Activated CD4-positive, alpha-beta memory T cell treated with anti-CD3 and anti-CD28 coated beads for 36 hours (primary cell): ENCODE data around the gene AK8. TPM values are rescaled to one million over a fixed set of nuclear protein-coding genes. Genes with fewer than 3 reads are reported as not detected.

Experiments
- CTCF ChIA-PET: fragments of 350-600 bp; sonication (Branson Sonifier 250); formaldehyde crosslinking; loops from one replicate; lab custom pipeline; 2021; ENCODE audit warnings: antibody characterized with exemption, inconsistent platforms; lab: Charles Lee
- POLR2A ChIA-PET: fragments of 350-600 bp; sonication (Branson Sonifier 250); formaldehyde crosslinking; loops from one replicate; lab custom pipeline; 2021; ENCODE audit warnings: antibody characterized with exemption; lab: Charles Lee
- DNase-seq: peaks from one replicate; pipeline ENCODE4 v3.0.0-alpha.2; 2020
- H3K27ac Mint-ChIP-seq: one replicate; pipeline ENCODE4 v1.8.0; 2021; ENCODE audit warnings: mixed read lengths
- H3K27me3 Mint-ChIP-seq: one replicate; pipeline ENCODE4 v1.8.0; 2021; ENCODE audit warnings: mixed read lengths
- H3K36me3 Mint-ChIP-seq: one replicate; pipeline ENCODE4 v1.8.0; 2021; ENCODE audit warnings: mixed read lengths
- H3K4me1 Mint-ChIP-seq: one replicate; pipeline ENCODE4 v1.8.0; 2021; ENCODE audit warnings: low read depth, mixed read lengths
- H3K4me3 Mint-ChIP-seq: one replicate; pipeline ENCODE4 v1.8.0; 2021; ENCODE audit warnings: mild to moderate bottlenecking, mixed read lengths
- H3K9me3 Mint-ChIP-seq: one replicate; pipeline ENCODE4 v1.8.0; 2021; ENCODE audit warnings: mixed read lengths
- intact Hi-C: fragments of 100-400 bp; cut with micrococcal nuclease; formaldehyde crosslinking; loops from one replicate; pipeline ENCODE4 v1.15.1; 2023
- total RNA-seq, 2 experiments: library from RNA; stranded (reverse); gene quantifications; one replicate each; pipeline ENCODE4 v1.2.3, GENCODE V29; 2021

The AK8 gene, protein sequence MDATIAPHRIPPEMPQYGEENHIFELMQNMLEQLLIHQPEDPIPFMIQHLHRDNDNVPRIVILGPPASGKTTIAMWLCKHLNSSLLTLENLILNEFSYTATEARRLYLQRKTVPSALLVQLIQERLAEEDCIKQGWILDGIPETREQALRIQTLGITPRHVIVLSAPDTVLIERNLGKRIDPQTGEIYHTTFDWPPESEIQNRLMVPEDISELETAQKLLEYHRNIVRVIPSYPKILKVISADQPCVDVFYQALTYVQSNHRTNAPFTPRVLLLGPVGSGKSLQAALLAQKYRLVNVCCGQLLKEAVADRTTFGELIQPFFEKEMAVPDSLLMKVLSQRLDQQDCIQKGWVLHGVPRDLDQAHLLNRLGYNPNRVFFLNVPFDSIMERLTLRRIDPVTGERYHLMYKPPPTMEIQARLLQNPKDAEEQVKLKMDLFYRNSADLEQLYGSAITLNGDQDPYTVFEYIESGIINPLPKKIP
- total RNA-seq, result under 1 TPM; 0.10 to 0.39 TPM

GRCh38 chr9:132877824-132878694 is at the start of gene AK8:
TSS of gene AK8 (minus strand) at chr9:132878284. CDS start at chr9:132878255, 29 bp downstream.
- peaks cover 25% of the 10 kb centered on the region for H3K4me1 Mint-ChIP-seq
- POLR2A ChIA-PET, result interaction anchor here (0.6 to 1.3 kb wide), 2 partner anchors 62 to 208 kb away, joined by 4 to 5 read pairs; partner anchors contain the start of genes DDX31 and GTF3C4
- peak; percentile 83 for DNase-seq
- no peaks in the 10 kb centered on the region for H3K36me3 Mint-ChIP-seq
- CTCF ChIA-PET, result interaction anchor here (1.0 to 1.6 kb wide), 5 partner anchors 22 to 144 kb away, joined by 3 to 7 read pairs (median 3); no protein-coding TSS in a partner anchor
- H3K27ac Mint-ChIP-seq, result peak within 1 kb of the TSS; percentile 8
- peak within 1 kb of the TSS; percentile 73 for H3K4me3 Mint-ChIP-seq
- H3K9me3 Mint-ChIP-seq, result no peaks in the 10 kb centered on the region
- no peaks in the 10 kb centered on the region for H3K27me3 Mint-ChIP-seq
- intact Hi-C loops, result loop anchor here (2.0 kb wide), 1 partner anchor 67 kb away; the partner anchor contains the start of gene TSC1

GRCh38 chr9:132927704-132928103 is 49.6 kb upstream of the AK8 start:
- ChIA-PET POLR2A (no interaction called here), CTCF (interaction anchor here (1.2 kb wide), 1 partner anchor 26 kb away, joined by 4 read pairs; no protein-coding TSS in a partner anchor)
- intact Hi-C loops, result no loop called here
- H3K9me3 Mint-ChIP-seq, result no peaks in the 10 kb centered on the region
- H3K4me1 Mint-ChIP-seq, result no peaks in the 10 kb centered on the region
- no peak for DNase-seq
- H3K27ac Mint-ChIP-seq, result no peak overlapping the region
- no peak overlapping the region for H3K4me3 Mint-ChIP-seq
- peaks cover 30% of the 10 kb centered on the region for H3K36me3 Mint-ChIP-seq
- H3K27me3 Mint-ChIP-seq, result no peaks in the 10 kb centered on the region

- Mint-ChIP-seq H3K27me3 (no peaks in the 10 kb centered on the region), H3K27ac (no peak overlapping the region), H3K9me3 (no peaks in the 10 kb centered on the region), H3K36me3 (peaks cover 43% of the 10 kb centered on the region), H3K4me3 (no peak overlapping the region), H3K4me1 (no peaks in the 10 kb centered on the region)
- POLR2A ChIA-PET, result interaction anchor here (0.6 kb wide), 1 partner anchor 7 kb away, joined by 3 read pairs; no protein-coding TSS in a partner anchor
- no peak for DNase-seq
- intact Hi-C loops, result no loop called here
- CTCF ChIA-PET, result no interaction called here
Observed at GRCh38 chr9:132923346-132923902, 45.3 kb upstream of the AK8 start.

GRCh38 chr9:132919614-132920268 is 41.7 kb upstream of the AK8 start:
- Mint-ChIP-seq H3K36me3 (peaks cover 42% of the 10 kb centered on the region), H3K27ac (no peak overlapping the region)

DNA sequence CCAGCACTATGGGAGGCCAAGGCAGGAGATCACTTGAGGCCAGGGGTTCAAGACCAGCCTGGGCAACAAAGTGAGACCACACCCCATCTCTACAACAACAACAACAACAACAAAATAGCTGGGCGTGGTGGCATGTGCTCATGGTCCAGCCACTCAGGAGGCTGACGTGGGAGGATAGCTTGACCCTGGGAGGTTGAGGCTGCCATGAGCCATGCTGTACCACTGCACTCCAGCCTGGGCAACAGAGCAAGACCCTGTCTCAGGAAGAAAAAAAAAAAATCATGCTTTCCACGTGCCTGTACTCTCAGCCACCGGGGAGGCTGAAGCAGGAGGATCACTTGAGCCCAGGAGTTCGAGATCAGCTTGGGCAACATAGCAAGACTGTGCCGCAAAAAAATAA is 36.8 kb upstream of the AK8 start:
- CTCF ChIA-PET, result interaction anchor here (0.6 to 1.0 kb wide), 2 partner anchors 13 to 260 kb away, joined by 3 read pairs; no protein-coding TSS in a partner anchor
- Mint-ChIP-seq H3K4me1 (no peaks in the 10 kb centered on the region), H3K4me3 (no peak overlapping the region), H3K36me3 (peaks cover 39% of the 10 kb centered on the region), H3K9me3 (no peaks in the 10 kb centered on the region), H3K27ac (no peak overlapping the region), H3K27me3 (no peaks in the 10 kb centered on the region)
- intact Hi-C loops, result no loop called here
- DNase-seq, result no peak
- POLR2A ChIA-PET, result no interaction called here

More at GRCh38 chr9:132919614-132920268, 41.7 kb upstream of the AK8 start:
- Mint-ChIP-seq H3K4me3 (no peak overlapping the region), H3K4me1 (no peaks in the 10 kb centered on the region), H3K9me3 (no peaks in the 10 kb centered on the region), H3K27me3 (no peaks in the 10 kb centered on the region)
- ChIA-PET CTCF (interaction anchor here (2.1 to 3.7 kb wide), 2 partner anchors 18 to 102 kb away, joined by 4 to 20 read pairs; no protein-coding TSS in a partner anchor), POLR2A (no interaction called here)
- intact Hi-C loops, result no loop called here
- DNase-seq, result no peak

DNA sequence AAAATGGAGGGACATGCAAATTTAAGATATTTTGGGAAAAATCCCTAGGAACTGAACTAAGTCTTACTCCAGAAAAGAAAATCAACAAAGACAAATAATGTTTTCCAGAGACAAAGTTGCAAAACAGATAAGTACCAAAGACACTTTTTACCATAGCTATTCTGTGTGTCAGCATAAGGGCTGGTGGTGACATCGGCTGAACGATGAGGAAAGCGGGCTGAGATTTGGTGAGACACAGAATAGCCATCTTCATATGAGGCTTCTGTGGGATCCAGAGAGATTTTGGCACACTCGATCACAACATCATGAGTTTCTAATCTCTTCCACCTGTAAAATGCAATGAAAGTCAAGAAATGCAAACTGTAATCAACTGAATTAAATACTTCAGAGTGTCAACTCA is 34.0 kb upstream of the AK8 start:
- Mint-ChIP-seq H3K9me3 (no peaks in the 10 kb centered on the region), H3K36me3 (peaks cover 24% of the 10 kb centered on the region), H3K27ac (no peak overlapping the region), H3K4me3 (no peak overlapping the region), H3K4me1 (peaks cover 14% of the 10 kb centered on the region), H3K27me3 (no peaks in the 10 kb centered on the region)
- ChIA-PET CTCF (interaction anchor here (1.2 kb wide), 1 partner anchor 10 kb away, joined by 3 read pairs; no protein-coding TSS in a partner anchor), POLR2A (no interaction called here)
- no peak for DNase-seq
- intact Hi-C loops, result no loop called here

DNA sequence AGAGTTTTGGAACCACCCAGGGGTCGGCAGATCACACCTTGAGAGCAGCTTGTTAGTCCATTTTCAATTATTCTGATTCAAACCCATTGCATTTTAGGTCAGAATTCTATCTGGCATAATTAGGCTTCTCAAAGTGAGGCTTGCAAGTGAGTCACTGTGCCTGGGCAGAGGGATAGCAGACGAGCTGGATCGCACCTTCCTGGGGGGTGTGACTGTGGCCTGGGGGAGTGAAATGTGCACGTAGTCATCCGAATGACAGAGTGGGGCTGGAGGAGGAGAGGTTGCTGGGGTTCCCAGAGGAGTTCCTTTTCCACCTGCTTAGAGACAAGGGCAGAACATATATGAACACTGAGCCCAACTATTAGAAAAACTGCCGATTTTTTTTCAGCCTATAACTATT is 32.3 kb upstream of the AK8 start:
- no peaks in the 10 kb centered on the region for H3K9me3 Mint-ChIP-seq
- ChIA-PET CTCF (interaction anchor here (0.7 to 1.4 kb wide), 3 partner anchors 8 to 112 kb away, joined by 3 to 13 read pairs (median 3); no protein-coding TSS in a partner anchor), POLR2A (interaction anchor here (0.7 kb wide), 1 partner anchor 16 kb away, joined by 3 read pairs; no protein-coding TSS in a partner anchor)
- H3K27me3 Mint-ChIP-seq, result no peaks in the 10 kb centered on the region
- DNase-seq, result no peak
- H3K4me3 Mint-ChIP-seq, result no peak overlapping the region
- peaks cover 14% of the 10 kb centered on the region for H3K4me1 Mint-ChIP-seq
- no peak overlapping the region for H3K27ac Mint-ChIP-seq
- intact Hi-C loops, result no loop called here
- peaks cover 20% of the 10 kb centered on the region for H3K36me3 Mint-ChIP-seq

GRCh38 chr9:132909311-132909710 is 31.2 kb upstream of the AK8 start:
- no peak overlapping the region for H3K4me3 Mint-ChIP-seq
- no peak for DNase-seq
- H3K36me3 Mint-ChIP-seq, result peaks cover 21% of the 10 kb centered on the region
- intact Hi-C loops, result no loop called here
- POLR2A ChIA-PET, result no interaction called here
- no peak overlapping the region for H3K27ac Mint-ChIP-seq
- H3K27me3 Mint-ChIP-seq, result no peaks in the 10 kb centered on the region
- H3K4me1 Mint-ChIP-seq, result peaks cover 14% of the 10 kb centered on the region
- no peaks in the 10 kb centered on the region for H3K9me3 Mint-ChIP-seq
- CTCF ChIA-PET, result interaction anchor here (1.2 to 1.5 kb wide), 2 partner anchors 8 to 10 kb away, joined by 3 to 4 read pairs; no protein-coding TSS in a partner anchor

DNA sequence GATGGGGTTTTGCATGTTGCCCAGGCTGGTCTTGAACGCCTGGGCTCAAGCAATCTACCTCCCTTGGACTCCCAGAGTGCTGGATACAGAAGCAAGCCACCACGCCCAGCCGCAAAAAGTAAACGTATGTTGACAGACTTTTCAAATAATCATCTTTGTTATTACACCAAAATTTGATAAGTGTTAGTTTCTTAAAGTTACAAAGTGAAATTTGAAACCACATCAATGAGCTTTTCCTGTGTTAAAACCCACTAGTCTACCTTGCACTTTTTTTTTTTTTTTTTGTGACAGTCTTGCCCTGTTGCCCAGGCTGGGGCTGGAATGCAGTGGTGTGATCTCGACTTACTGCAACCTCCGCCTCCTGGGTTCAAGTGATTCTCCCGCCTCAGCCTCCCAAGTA is 30.6 kb upstream of the AK8 start:
- no peak overlapping the region for H3K4me3 Mint-ChIP-seq
- ChIA-PET POLR2A (interaction anchor here (0.6 kb wide), 1 partner anchor 201 kb away, joined by 5 read pairs; no protein-coding TSS in a partner anchor), CTCF (interaction anchor here (0.6 to 1.5 kb wide), 3 partner anchors 9 to 70 kb away, joined by 3 to 4 read pairs (median 4); partner anchors contain the start of gene GFI1B)
- no peaks in the 10 kb centered on the region for H3K27me3 Mint-ChIP-seq
- DNase-seq, result no peak
- intact Hi-C loops, result no loop called here
- H3K4me1 Mint-ChIP-seq, result peaks cover 14% of the 10 kb centered on the region
- no peak overlapping the region for H3K27ac Mint-ChIP-seq
- peaks cover 21% of the 10 kb centered on the region for H3K36me3 Mint-ChIP-seq
- H3K9me3 Mint-ChIP-seq, result no peaks in the 10 kb centered on the region

DNA sequence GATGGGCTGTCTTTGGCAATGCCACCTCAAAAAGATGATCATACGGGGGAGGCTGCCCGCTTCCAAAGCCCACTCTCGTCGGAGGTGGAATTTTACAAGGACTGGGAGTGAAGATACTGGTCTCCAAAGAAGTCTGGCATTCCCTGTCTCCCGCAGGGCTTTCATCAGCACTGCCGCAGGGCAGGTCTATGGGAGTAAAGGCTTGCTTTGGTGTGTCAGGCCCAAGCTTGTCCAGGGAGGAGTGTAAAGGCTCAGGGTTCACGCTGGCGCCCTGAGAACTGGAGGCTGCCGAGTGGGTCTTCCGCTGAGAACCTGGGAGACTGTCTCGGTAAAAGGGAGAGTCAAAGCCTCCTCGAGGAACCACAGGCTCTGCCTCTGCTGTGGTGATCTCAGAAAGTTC is 27.6 kb upstream of the AK8 start:
- Mint-ChIP-seq H3K27me3 (no peaks in the 10 kb centered on the region), H3K36me3 (peaks cover 21% of the 10 kb centered on the region), H3K4me3 (no peak overlapping the region), H3K9me3 (no peaks in the 10 kb centered on the region), H3K27ac (no peak overlapping the region), H3K4me1 (peaks cover 22% of the 10 kb centered on the region)
- ChIA-PET POLR2A (no interaction called here), CTCF (interaction anchor here (1.4 kb wide), 1 partner anchor 24 kb away, joined by 4 read pairs; no protein-coding TSS in a partner anchor)
- intact Hi-C loops, result no loop called here
- DNase-seq, result no peak
